ENCODE measurements around the gene VAC14. TPM values are rescaled to one million over a fixed set of nuclear protein-coding genes. Genes with fewer than 3 reads are reported as not detected.
A peak's percentile ranks its signal among the peaks of the same experiment; 100 is the strongest.

Gene VAC14
- total and polyA plus RNA-seq, 2 of the 8 experiments (the other 6 are each of a cell fraction or from before 2014, with no cell fraction given): 56.0 to 108 TPM

- Histone ChIP-seq H4K5ac (ENCODE audit: insufficient read length, low read depth, low read length) (no peak overlapping the region), H3K27ac (ENCODE audit: low read depth, low read length) (no peak overlapping the region), H4K91ac (replicated peaks; ENCODE audit: insufficient read length, low read length) (no peak overlapping the region), H4K8ac (ENCODE audit: extremely low read depth, insufficient read depth, low read length) (no peak overlapping the region), H2BK20ac (ENCODE audit: low read length) (no peak overlapping the region), H3K18ac (ENCODE audit: extremely low read depth, low read length) (0 out of 2 replicates have a peak overlapping the region, but pooled peaks have one; percentile 48), H2BK120ac (replicated peaks; ENCODE audit: low read depth, low read length) (no peak overlapping the region), H3K9ac (replicated peaks in 1 of 4; ENCODE audit: extremely low read depth in 1 of 4, low read depth in 3 of 4, low read length in 3 of 4) (no peak overlapping the region), H3K56ac (replicated peaks; ENCODE audit: insufficient read length, low read depth, low read length) (no peak overlapping the region), H3K23me2 (ENCODE audit: low read depth, low read length) (no peaks in the 10 kb centered on the region), H2BK15ac (ENCODE audit: low read length) (no peak overlapping the region), H2BK12ac (ENCODE audit: low read depth, low read length) (no peak overlapping the region), H3K4me3 (ENCODE audit: extremely low read depth in 1 of 4, insufficient read depth in 2 of 4, low read depth in 3 of 4, low read length in 4 of 4) (no peak overlapping the region), H3K4me1 (replicated peaks in 1 of 4; ENCODE audit: control insufficient read depth in 3 of 4, insufficient read depth in 4 of 4, low read length in 3 of 4) (peaks cover 4 to 34% (median 22%) of the 10 kb centered on the region in 4 experiments), H3K27me3 (replicated peaks in 1 of 4; ENCODE audit: control insufficient read depth in 3 of 4, extremely low read depth in 1 of 4, insufficient read depth in 3 of 4, low read length in 3 of 4) (no peaks in the 10 kb centered on the region), H3K4me2 (ENCODE audit: insufficient read depth in 1 of 2, low read depth in 2 of 2, low read length in 2 of 2) (no peak overlapping the region), H2AFZ (ENCODE audit: low read length) (no peak overlapping the region), H3K79me1 (ENCODE audit: low read depth, low read length) (no peaks in the 10 kb centered on the region), H3K23ac (ENCODE audit: insufficient read length) (no peak overlapping the region), H2AK5ac (ENCODE audit: low read depth, low read length) (no peak overlapping the region), H3K36me3 (ENCODE audit: control insufficient read depth in 2 of 4, insufficient read depth in 4 of 4, low read length in 3 of 4) (peaks cover 0 to 10% (median 1%) of the 10 kb centered on the region in 4 experiments; a peak in 1 of 8 replicates), H3K4ac (replicated peaks; ENCODE audit: insufficient read length, low read depth, low read length) (no peak overlapping the region), H4K20me1 (replicated peaks in 1 of 2; ENCODE audit: control insufficient read depth in 1 of 2, insufficient read depth in 2 of 2, low read length in 2 of 2) (peaks cover 0 to 3% of the 10 kb centered on the region in 2 experiments), H2BK5ac (ENCODE audit: low read depth, low read length) (no peak overlapping the region), H3K9me3 (ENCODE audit: insufficient read depth in 2 of 2, low read depth in 1 of 2, low read length in 1 of 2) (peaks cover 0 to 10% of the 10 kb centered on the region in 2 experiments; a peak in 2 of 4 replicates), H3K79me2 (ENCODE audit: control insufficient read depth in 1 of 2, insufficient read depth in 2 of 2, low read length in 2 of 2) (no peaks in the 10 kb centered on the region), H3K14ac (ENCODE audit: insufficient read length) (no peak overlapping the region)
- TF ChIP-seq RBBP5 (IDR thresholded peaks at IDR 0.05; ENCODE audit: borderline replicate concordance, low read depth, low read length) (no peak), ASH2L (IDR thresholded peaks at IDR 0.05; ENCODE audit: low read length) (no peak), SIX5 (IDR thresholded peaks at IDR 0.05; ENCODE audit: low read depth, low read length) (no peak), SP2 (IDR thresholded peaks at IDR 0.05; ENCODE audit: low read length) (no peak), KDM1A (IDR thresholded peaks at IDR 0.05; ENCODE audit: borderline replicate concordance, low read length) (no peak), GTF2F1 (IDR thresholded peaks at IDR 0.05; ENCODE audit: borderline replicate concordance, low read depth, low read length) (no peak), CHD1 (IDR thresholded peaks at IDR 0.05; ENCODE audit: low read depth, low read length) (no peak), POU5F1 (IDR thresholded peaks at IDR 0.05; ENCODE audit: low read depth, low read length) (no peak), RXRA (IDR thresholded peaks at IDR 0.05; ENCODE audit: insufficient read depth, low read depth, low read length) (no peak), RAD21 (IDR thresholded peaks at IDR 0.05 in 1 of 2, conservative IDR thresholded peaks at IDR 0.05 in 1 of 2; ENCODE audit: low read depth in 2 of 2, low read length in 2 of 2) (no peak), SUZ12 (IDR thresholded peaks at IDR 0.05; ENCODE audit: low read length) (no peak)
- POLR2A ChIA-PET (ENCODE audit: partially characterized antibody): interaction anchor here (1.2 kb wide), 1 partner anchor 19 kb away, joined by 4 read pairs; no protein-coding TSS in a partner anchor
- FAIRE-seq: no peak
- CTCF ChIA-PET (ENCODE audit: partially characterized antibody): interaction anchor here (0.6 to 3.3 kb wide), 8 partner anchors 10 to 55 kb away, joined by 3 to 13 read pairs (median 6); no protein-coding TSS in a partner anchor
- DNase-seq (ENCODE audit: low read depth in 1 of 2, low spot score in 2 of 2): no peak
- 89% methylated on average over 6 of the region's 6 CpGs; no CpG with 5 or more reads in 1 of the 2 experiments for WGBS, 2 experiments (ENCODE audit: extremely low coverage in 1 of 2, insufficient coverage in 1 of 2, insufficient read length in 1 of 2, insufficient replicate concordance in 2 of 2, low coverage in 1 of 2, low lambda C conversion rate in 2 of 2, missing lambda C conversion rate in 1 of 2)
Measured at GRCh38 chr16:70715860-70716357, 85.0 kb downstream of the VAC14 start.
